HS-27A (cell line): ENCODE measurements around the gene DKC1.
"Not testable (repeated sequence)": the region's sequence is repeated elsewhere in the genome, so short reads cannot be mapped to it uniquely, and the experiment has no call there.

Experiments
- DNase-seq: peaks from one replicate; pipeline ENCODE4 v3.0.0-alpha.2; 2012; ENCODE audit warnings: low read depth, missing footprints

DKC1 gene

GRCh38 chrX:154791939-154792338, 29.3 kb downstream of the DKC1 start:
- no peak for DNase-seq

DNA sequence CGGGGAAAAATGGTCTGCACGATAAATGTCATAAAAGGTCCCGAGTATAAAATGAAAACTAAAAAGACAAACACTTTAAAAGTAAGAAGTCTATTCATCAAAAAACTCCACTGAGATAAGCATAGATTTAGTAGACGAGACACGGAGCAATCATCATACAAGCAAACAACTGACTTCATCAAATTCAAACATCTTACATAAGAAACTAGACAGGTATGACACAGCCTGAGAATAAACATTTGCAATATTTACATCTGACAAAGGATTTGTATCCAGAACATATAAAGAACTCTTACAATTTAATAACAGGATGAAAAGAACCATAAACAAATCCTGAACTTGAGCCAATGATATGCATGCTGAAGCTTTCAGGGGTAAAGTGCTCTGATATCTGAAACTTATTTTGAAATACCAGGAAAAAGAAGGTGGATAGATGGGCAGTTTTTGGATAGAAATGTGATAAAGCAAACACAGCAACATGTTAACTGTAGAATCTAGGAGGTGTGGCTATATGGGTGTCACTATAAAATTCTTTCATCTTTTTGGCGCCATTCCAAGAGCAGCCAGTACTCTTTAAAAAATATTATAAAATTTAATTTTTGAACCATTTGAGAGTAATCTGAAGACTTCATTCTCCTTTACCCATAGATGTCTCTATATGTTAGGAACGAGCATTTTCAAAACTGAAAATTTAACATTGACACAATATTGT, 30.6 kb downstream of the DKC1 start:
- DNase-seq = no peak

GRCh38 chrX:154795016-154795415, 32.4 kb downstream of the DKC1 start:
- DNase-seq = no peak

GRCh38 chrX:154797006-154797405, 34.3 kb downstream of the DKC1 start:
- DNase-seq = no peak

- DNase-seq = no peak
Measured at GRCh38 chrX:154799556-154800348, 37.1 kb downstream of the DKC1 start.

- no peak for DNase-seq
Measured at GRCh38 chrX:154800478-154801210, 38.0 kb downstream of the DKC1 start.

- no peak for DNase-seq
Measured at GRCh38 chrX:154802947-154803346, 40.3 kb downstream of the DKC1 start.

DNA sequence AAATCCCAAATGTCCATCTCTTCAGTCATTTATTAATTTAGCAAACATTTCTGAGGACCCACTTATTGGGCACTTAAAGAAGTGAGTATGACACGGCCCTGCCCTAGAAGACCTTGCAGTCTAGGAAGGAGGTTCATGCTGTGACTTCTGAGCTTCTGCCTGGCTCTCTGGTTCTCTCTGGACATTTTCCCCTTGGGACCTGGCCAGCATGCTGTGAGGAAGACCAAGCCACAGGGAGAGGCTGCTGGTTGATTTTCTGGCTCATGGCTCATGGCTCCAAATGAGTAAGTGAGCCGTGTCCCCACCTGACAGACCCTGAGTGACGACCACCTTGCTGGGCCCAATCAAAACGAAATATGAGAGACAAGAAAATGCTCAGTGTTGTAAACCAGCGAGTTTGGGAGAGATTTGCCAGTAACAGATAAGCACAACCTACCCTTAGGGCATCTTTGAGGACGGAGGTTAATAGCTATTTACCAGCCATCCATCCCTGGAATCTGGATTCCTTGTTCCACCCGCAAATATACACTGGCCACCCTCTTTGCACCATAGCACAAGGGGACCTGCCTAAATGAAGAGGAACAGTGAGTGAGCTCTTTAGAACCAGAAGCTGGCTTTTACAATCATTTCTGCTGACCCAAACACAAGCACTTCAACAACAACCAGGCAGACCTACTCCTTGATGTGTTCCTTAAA, 41.7 kb downstream of the DKC1 start:
- no peak for DNase-seq

GRCh38 chrX:154804957-154805695, 42.5 kb downstream of the DKC1 start, which contains the start of gene MPP1:
MPP1 (minus strand) TSS chrX:154805485; CDS start chrX:154805373, 112 bp downstream.
- no peak for DNase-seq

- DNase-seq = no peak
Measured at GRCh38 chrX:154805696-154806091, 43.0 kb downstream of the DKC1 start.

GRCh38 chrX:154806837-154807501, 44.3 kb downstream of the DKC1 start:
- DNase-seq = no peak

DNA sequence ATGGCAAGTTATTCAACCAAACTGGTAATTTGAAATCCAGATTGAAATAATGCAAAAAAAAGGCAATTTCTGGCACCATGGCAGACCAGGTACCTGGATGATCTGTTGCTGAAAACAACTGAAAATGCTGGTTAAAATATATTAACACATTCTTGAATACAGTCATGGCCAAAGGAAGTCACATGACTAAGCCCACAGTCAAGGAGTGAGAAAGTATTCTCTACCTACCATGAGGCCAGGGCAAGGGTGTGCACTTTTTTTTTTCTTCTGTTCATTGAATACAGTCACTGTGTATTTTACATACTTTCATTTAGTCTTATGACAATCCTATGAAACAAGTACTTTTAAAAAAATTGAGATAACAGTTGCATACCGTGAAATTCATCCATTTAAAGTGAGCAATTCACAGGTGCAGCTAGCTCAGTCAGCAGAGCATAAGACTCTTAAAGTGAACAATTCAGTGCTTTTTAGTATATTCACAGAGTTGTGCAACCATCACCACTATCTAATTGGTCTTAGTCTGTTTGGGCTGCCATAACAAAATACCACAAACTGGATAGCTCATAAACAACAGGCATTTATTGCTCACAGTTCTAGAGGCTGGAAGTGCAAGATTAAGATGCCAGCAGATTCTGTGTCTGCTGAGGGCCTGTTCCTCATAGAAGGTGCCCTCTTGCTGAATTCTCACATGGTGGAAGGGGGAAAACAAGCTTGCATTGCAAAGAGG, 47.4 kb downstream of the DKC1 start:
- no peak for DNase-seq

DNA sequence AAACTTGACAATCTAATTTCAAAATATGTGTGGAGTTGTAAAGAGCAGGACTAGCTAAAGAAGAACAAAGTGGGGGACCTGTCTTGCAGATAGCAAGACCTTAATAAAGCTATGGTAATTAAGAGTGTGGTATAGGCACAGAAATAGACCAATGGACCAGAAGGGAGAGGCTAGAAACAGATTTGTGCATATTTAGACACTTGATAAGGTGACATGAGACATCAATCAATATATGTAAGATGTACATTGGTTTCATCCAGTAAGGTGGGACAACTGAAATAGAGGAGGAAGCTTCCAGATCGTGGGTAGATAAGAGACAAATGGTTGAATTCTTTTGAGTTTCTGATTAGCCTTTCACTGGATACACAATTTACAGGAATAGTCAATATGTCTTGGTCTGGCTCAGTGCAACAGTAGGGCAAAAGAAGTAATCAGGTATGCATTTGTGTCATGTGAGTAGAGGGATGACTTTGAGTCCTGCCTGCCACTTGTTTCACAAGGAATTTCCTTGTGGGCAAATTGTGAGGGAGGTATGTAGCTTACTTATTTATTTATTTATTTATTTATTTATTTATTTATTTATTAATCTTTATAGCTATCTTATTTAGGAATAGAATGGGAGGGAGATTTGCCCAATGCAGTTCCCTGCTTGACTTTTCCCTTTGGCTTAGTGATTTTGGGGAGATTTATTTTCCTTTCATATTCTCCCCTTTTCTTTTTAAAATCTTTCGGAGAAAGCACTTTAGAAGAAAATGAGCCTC, 49.9 kb downstream of the DKC1 start:
- DNase-seq = no peak

DNA sequence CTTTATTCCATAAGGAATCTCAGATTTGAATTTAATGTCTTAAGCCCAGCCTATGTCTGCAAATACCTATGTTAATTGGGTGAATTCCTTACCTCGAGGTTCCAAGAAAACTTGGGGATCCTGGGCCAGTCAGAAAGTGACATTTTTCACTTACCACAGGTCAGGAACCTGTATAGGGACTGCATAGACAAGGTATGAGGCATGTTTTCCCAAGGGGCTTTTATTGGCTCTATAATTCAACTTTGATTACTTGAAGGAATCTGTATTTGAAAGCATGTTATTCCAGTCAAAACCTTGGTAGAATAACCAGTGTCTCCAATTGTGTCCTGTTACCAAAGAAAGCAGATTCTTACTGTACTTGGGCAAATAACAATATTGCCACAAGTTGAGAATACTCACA, 51.1 kb downstream of the DKC1 start:
- no peak for DNase-seq

- DNase-seq = no peak
Measured at GRCh38 chrX:154815274-154815818, 52.7 kb downstream of the DKC1 start.

- not testable (repeated sequence) for DNase-seq
Measured at GRCh38 chrX:154816326-154816898, 53.7 kb downstream of the DKC1 start.

- DNase-seq = not testable (repeated sequence)
Measured at GRCh38 chrX:154817048-154817618, 54.5 kb downstream of the DKC1 start.
